Karpas-422 (cell line): ENCODE results near the gene FBF1. TPM values are rescaled to one million over a fixed set of nuclear protein-coding genes. Genes with fewer than 3 reads are reported as not detected.
"Not testable (repeated sequence)": the region's sequence is repeated elsewhere in the genome, so short reads cannot be mapped to it uniquely, and the experiment has no call there.

Experiments used
- DNase-seq: peaks from one replicate; pipeline ENCODE4 v3.0.0-alpha.2; 2015
- H2AFZ ChIP-seq: fragments of 200-600 bp; sonication (generic); 2 replicates; pipeline ENCODE4 v1.6.1; 2014; ENCODE audit warnings: antibody characterized with exemption, low read length, mixed read lengths
- H3K27ac ChIP-seq: fragments of 200-600 bp; sonication (generic); 2 replicates; pipeline ENCODE4 v1.5.1; 2014; ENCODE audit warnings: mild to moderate bottlenecking, low read length, moderate library complexity
- H3K27me3 ChIP-seq: fragments of 200-600 bp; sonication (generic); 2 replicates; pipeline ENCODE4 v1.6.1; 2014; ENCODE audit warnings: low read length, mixed read lengths
- H3K36me3 ChIP-seq: fragments of 200-600 bp; sonication (generic); 2 replicates; pipeline ENCODE4 v1.6.1; 2014; ENCODE audit warnings: low read length, mixed read lengths; ENCODE audit not compliant: insufficient read depth
- H3K4me1 ChIP-seq: fragments of 200-600 bp; sonication (generic); 2 replicates; pipeline ENCODE4 v1.6.1; 2014; ENCODE audit warnings: mild to moderate bottlenecking, low read length, mixed read lengths
- H3K4me2 ChIP-seq: fragments of 200-600 bp; sonication (generic); 2 replicates; pipeline ENCODE4 v1.6.1; 2014; ENCODE audit warnings: low read length, low read depth, mild to moderate bottlenecking; ENCODE audit not compliant: poor library complexity, severe bottlenecking
- H3K4me3 ChIP-seq: fragments of 200-600 bp; sonication (generic); 2 replicates; pipeline ENCODE4 v1.5.1; 2014; ENCODE audit warnings: mild to moderate bottlenecking, antibody characterized with exemption, low read length, mixed read lengths
- H3K79me2 ChIP-seq: fragments of 200-600 bp; sonication (generic); 2 replicates; pipeline ENCODE4 v1.6.1; 2014; ENCODE audit warnings: mild to moderate bottlenecking, low read length, mixed read lengths
- H3K9ac ChIP-seq: fragments of 200-600 bp; sonication (generic); 2 replicates; pipeline ENCODE4 v1.6.0; 2014; ENCODE audit warnings: low read length
- H3K9me2 ChIP-seq: fragments of 200-600 bp; sonication (generic), shearing (Covaris generic); replicated peaks from 2 replicates; pipeline ENCODE4 v1.6.0; 2014; ENCODE audit warnings: mild to moderate bottlenecking, low read length, moderate library complexity; ENCODE audit not compliant: insufficient read depth
- H3K9me3 ChIP-seq: fragments of 300-700, 200-600 bp; sonication (generic); 2 replicates; pipeline ENCODE4 v1.6.1; 2014; ENCODE audit warnings: low read length, mixed read lengths
- H4K20me1 ChIP-seq: fragments of 200-600 bp; sonication (generic); 2 replicates; pipeline ENCODE4 v1.6.1; 2014; ENCODE audit warnings: mild to moderate bottlenecking, antibody characterized with exemption, low read length, low read depth; ENCODE audit not compliant: insufficient read depth
- total RNA-seq: library from RNA; depleted of rRNA; stranded (reverse); fragments of >200 nt; shearing (Covaris generic); gene quantifications from 2 replicates; pipeline ENCODE4 v1.2.3, GENCODE V29; 2014; ENCODE audit warnings: low replicate concordance

Gene FBF1
- total RNA-seq, 1 experiment from 2014 or later = 13.5 TPM

DNA sequence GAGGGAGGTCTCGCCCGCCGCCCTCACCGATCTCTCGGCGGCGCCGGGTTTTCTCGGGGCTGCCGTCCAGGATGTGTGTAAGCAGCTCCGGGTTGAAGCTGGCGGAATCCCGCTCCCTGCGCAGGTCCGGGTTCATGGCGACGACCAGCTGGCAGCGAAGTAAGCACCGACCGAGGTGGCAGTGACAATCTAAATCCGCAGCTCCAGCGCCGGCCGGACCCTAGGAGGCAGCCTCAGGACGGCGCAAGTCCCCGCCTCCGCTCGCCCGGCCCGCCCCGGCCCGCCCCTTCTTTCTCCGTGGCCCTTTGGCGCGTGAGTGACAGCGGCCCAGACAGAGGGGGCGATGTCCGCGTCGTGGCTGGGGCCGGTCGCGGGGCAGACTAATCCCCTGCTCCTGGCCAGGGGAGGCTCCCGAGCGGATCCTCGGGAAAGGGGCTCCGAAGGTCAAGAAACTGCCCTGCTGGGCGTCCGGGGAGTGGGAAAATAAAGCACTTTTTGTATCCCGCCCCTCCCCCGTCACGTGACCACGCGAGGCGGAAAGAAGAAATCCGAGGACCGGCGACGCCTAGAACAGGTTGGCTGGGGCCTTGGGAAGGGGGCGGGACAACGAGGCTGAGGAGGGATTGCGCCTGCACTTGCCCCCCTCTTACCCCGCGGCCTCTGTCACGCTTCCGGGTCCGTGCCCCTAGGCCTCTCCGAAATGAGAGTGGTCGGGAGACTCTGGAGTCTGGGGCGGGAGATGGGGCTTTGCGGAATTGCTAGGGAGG is 38.3 kb upstream of the FBF1 start, which contains the start of the genes ACOX1 and TEN1:
ACOX1 (minus strand) TSS at position 229 of the 767 bp plus-strand sequence; CDS start at position 136, 93 bp downstream.
TEN1 (plus strand) TSS at position 303 of the 767 bp plus-strand sequence. CDS start 6,953 bp downstream, outside the sequence.
- Histone ChIP-seq H2AFZ (peak within 1 kb of the TSS; percentile 82), H3K27me3 (no peaks in the 10 kb centered on the region), H3K9me3 (no peaks in the 10 kb centered on the region), H3K79me2 (peaks cover 45% of the 10 kb centered on the region), H3K9ac (peak within 1 kb of the TSS; percentile 79), H4K20me1 (no peaks in the 10 kb centered on the region), H3K4me2 (peak within 1 kb of the TSS; percentile 68), H3K9me2 (no peaks in the 10 kb centered on the region), H3K4me1 (peaks cover 51% of the 10 kb centered on the region), H3K36me3 (no peaks in the 10 kb centered on the region), H3K4me3 (peak within 1 kb of the TSS; percentile 73), H3K27ac (peak within 1 kb of the TSS; percentile 72)
- peak; percentile 98 for DNase-seq

DNA sequence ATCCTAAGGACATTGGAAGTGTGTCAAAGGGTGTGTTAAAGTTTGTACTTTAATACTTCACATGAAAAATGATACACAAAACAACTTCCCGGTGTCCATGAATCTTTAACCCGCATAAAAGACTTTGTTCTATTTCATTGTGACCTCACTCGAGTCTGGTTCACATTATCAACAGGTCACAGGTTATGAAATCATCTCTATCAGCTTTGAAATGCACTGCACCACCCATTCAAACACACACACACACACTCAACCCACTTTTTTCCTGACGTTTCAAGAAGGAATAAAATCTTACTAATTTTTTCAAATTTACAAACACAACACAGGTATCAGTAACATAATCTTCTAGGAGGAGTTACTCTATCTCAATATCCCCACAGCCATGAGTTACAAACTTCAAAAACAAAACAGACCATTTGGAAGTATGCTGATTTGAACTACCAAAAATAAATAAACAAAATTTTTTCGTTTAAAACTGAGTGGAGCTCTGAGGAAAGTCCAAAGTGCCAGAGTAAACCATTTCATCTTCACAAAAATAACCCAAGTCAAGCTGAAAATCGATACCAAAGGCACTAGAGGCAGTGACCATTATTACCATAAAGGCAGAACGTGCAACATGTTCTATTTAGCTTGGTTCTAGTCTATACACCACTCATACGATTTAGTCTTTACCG is 35.5 kb upstream of the FBF1 start:
- no peak overlapping the region for H3K4me3 ChIP-seq

DNA sequence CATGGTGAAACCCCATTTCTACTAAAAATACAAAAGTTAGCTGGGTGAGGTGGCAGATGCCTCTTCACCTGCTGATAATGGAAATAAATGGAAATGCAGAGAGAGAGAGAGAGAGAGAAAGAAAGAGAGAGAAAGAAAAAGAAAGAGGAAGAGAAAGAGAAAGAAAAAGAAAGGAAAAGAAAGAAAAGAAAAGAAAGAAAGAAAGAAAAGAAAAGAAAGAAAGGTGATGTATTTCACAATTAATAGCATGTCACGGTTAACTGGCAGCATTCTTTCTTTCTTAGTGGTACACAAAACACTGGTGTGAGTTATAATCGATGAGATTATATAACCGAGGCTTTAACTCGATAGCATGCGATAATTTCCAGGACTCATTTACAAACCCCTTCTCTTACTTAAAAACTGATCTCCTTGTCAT is 34.9 kb upstream of the FBF1 start:
- Histone ChIP-seq H3K36me3 (no peaks in the 10 kb centered on the region), H3K9me3 (no peaks in the 10 kb centered on the region), H3K27ac (no peak overlapping the region), H3K4me1 (peaks cover 24% of the 10 kb centered on the region), H3K4me2 (no peak overlapping the region), H2AFZ (no peak overlapping the region), H3K27me3 (no peaks in the 10 kb centered on the region), H3K4me3 (no peak overlapping the region), H4K20me1 (no peaks in the 10 kb centered on the region), H3K79me2 (peaks cover 30% of the 10 kb centered on the region), H3K9ac (no peak overlapping the region), H3K9me2 (no peaks in the 10 kb centered on the region)
- DNase-seq = no peak

More for the DNA sequence above, 35.5 kb upstream of the FBF1 start:
- Histone ChIP-seq H3K27ac (no peak overlapping the region), H3K9me2 (no peaks in the 10 kb centered on the region), H3K4me2 (no peak overlapping the region), H3K9me3 (no peaks in the 10 kb centered on the region), H3K27me3 (no peaks in the 10 kb centered on the region), H4K20me1 (no peaks in the 10 kb centered on the region), H3K9ac (no peak overlapping the region), H3K4me1 (peaks cover 30% of the 10 kb centered on the region), H3K36me3 (no peaks in the 10 kb centered on the region), H2AFZ (no peak overlapping the region), H3K79me2 (peaks cover 36% of the 10 kb centered on the region)
- no peak for DNase-seq

DNA sequence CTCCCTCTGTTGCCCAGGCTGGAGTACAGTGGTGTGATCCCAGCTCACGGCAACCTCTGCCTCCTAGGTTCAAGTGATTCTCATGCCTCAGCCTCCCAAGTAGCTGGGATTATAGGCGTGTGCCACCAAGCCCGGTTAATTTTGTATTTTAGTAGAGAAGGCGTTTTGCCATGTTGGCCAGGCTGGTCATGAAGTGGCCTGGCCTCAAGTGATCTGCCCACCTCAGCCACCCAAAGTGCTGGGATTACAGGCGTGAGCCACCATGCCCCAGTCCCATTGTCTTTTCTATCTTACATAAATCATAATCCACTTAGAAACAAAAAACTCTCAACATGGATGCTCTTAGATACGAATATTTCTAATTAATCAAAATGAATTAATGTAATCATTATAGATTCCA is 34.3 kb upstream of the FBF1 start:
- Histone ChIP-seq H3K4me1 (peaks cover 18% of the 10 kb centered on the region), H3K79me2 (peaks cover 26% of the 10 kb centered on the region)
- H3K4me2 ChIP-seq, H3K9me3 ChIP-seq, H3K4me3 ChIP-seq, H4K20me1 ChIP-seq, H3K27me3 ChIP-seq, H3K9me2 ChIP-seq, DNase-seq, H3K27ac ChIP-seq, H2AFZ ChIP-seq, H3K9ac ChIP-seq, H3K36me3 ChIP-seq: not testable (repeated sequence)

DNA sequence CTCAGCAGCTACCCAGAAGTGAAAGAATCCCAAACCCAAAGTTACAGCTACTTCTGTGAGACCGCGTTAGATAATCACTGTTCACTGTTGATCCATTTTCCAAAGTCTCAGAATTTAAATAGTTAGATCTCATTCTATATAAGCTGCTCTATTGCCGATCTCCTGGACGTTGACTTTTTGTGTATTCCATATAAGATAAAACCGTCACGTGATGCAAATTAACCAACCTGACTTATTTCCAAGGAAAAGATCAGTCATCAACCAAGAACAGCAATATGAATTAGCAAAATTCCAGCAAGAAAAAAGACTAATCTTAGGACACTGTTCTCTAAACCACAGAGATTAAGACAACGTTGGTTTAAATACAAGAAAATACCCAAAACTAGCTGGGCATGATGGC is 29.8 kb upstream of the FBF1 start:
- Histone ChIP-seq H3K79me2 (0 out of 2 replicates have a peak, but pooled peaks cover 3% of the 10 kb centered on the region), H4K20me1 (no peaks in the 10 kb centered on the region), H3K9me3 (no peaks in the 10 kb centered on the region), H3K4me3 (no peak overlapping the region), H3K4me1 (peaks cover 4% of the 10 kb centered on the region), H3K27me3 (no peaks in the 10 kb centered on the region), H3K4me2 (no peak overlapping the region), H3K27ac (no peak overlapping the region), H3K36me3 (no peaks in the 10 kb centered on the region; the same call in 1 of the 2 replicates), H2AFZ (no peak overlapping the region), H3K9ac (no peak overlapping the region), H3K9me2 (no peaks in the 10 kb centered on the region)
- DNase-seq = no peak

DNA sequence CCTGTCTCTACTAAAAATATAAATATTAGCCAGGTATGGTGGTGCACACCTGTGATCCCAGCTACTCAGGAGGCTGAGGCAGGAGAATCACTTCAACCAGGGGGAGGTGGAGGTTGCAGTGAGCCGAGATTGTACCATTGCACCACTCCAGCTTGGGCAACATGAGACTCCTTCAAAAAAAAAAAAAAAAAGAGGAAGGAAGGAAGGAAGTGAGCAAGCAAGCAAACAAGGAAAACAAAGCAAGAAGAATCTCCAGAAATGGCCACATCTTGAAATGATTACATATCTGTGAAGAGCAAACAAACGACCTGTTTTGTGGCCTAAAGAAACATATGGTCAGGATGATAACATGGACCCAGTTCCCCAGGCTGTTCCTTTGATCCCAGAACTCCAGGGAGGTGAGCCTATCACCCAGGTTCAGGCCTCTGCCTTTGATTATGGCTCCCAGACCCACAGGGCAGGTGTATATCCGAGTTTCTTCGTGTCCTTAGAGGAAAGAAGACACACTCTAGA is 29.2 kb upstream of the FBF1 start:
- Histone ChIP-seq H2AFZ (no peak overlapping the region), H3K36me3 (no peaks in the 10 kb centered on the region; the same call in 1 of the 2 replicates), H3K4me3 (no peak overlapping the region), H3K4me1 (peaks cover 4% of the 10 kb centered on the region), H3K27ac (no peak overlapping the region), H3K4me2 (no peak overlapping the region), H3K9me3 (no peaks in the 10 kb centered on the region), H3K79me2 (0 out of 2 replicates have a peak, but pooled peaks cover 3% of the 10 kb centered on the region), H3K9me2 (no peaks in the 10 kb centered on the region), H4K20me1 (no peaks in the 10 kb centered on the region), H3K27me3 (no peaks in the 10 kb centered on the region), H3K9ac (no peak overlapping the region)
- DNase-seq = no peak

DNA sequence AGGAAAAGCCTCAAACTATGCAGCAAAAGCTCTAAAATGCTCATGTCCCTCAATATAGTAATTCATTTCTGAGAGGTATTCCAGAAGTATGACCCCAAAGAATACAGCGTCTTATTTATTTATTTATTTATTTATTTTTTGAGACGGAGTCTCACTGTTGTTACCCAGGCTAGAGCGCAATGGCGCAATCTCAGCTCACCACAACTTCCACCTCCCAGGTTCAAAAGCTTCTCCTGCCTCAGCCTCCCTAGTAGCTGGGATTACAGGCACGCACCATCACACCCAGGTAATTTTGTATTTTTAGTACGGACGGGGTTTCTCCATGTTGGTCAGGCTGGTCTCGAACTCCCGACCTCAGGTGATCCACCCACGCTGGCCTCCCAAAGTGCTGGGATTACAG is 28.2 kb upstream of the FBF1 start:
- not testable (repeated sequence) for H3K4me3 ChIP-seq, H3K27me3 ChIP-seq, H3K4me2 ChIP-seq, H2AFZ ChIP-seq, H3K36me3 ChIP-seq, DNase-seq, H3K4me1 ChIP-seq, H3K9ac ChIP-seq, H3K9me2 ChIP-seq, H3K9me3 ChIP-seq, H3K27ac ChIP-seq, H4K20me1 ChIP-seq
- H3K79me2 ChIP-seq = peaks cover 11% of the 10 kb centered on the region

DNA sequence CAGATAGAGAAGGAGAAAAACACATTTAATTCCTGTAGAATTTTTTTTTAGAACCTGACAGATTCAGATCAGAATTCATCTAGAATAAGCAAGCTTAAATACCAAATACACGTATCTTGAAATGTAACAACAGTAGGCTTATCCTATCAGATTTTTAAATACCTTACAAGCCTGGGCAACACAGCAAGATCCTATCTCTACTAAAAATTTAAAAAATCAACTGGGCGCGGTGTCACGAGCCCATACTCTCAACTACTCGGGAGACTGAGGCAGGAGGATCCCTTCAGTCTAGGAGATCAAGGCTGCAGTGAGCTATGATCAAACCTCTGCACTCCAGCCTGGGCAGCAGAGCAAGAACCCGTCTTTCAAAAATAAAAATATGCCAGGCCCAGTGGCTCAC is 24.6 kb upstream of the FBF1 start:
- Histone ChIP-seq H3K79me2 (peaks cover 11% of the 10 kb centered on the region), H4K20me1 (no peaks in the 10 kb centered on the region)

More for the DNA sequence above, 24.6 kb upstream of the FBF1 start:
- Histone ChIP-seq H3K27me3 (no peaks in the 10 kb centered on the region), H2AFZ (no peak overlapping the region), H3K27ac (no peak overlapping the region), H3K9ac (no peak overlapping the region), H3K4me3 (no peak overlapping the region), H3K4me2 (no peak overlapping the region), H3K9me2 (no peaks in the 10 kb centered on the region), H3K9me3 (no peaks in the 10 kb centered on the region), H3K4me1 (no peaks in the 10 kb centered on the region), H3K36me3 (no peaks in the 10 kb centered on the region; the same call in 1 of the 2 replicates)
- no peak for DNase-seq
